ENCODE data around the gene NTM.
"Not testable (repeated sequence)": the region's sequence is repeated elsewhere in the genome, so short reads cannot be mapped to it uniquely, and the experiment has no call there.

NTM gene

DNA sequence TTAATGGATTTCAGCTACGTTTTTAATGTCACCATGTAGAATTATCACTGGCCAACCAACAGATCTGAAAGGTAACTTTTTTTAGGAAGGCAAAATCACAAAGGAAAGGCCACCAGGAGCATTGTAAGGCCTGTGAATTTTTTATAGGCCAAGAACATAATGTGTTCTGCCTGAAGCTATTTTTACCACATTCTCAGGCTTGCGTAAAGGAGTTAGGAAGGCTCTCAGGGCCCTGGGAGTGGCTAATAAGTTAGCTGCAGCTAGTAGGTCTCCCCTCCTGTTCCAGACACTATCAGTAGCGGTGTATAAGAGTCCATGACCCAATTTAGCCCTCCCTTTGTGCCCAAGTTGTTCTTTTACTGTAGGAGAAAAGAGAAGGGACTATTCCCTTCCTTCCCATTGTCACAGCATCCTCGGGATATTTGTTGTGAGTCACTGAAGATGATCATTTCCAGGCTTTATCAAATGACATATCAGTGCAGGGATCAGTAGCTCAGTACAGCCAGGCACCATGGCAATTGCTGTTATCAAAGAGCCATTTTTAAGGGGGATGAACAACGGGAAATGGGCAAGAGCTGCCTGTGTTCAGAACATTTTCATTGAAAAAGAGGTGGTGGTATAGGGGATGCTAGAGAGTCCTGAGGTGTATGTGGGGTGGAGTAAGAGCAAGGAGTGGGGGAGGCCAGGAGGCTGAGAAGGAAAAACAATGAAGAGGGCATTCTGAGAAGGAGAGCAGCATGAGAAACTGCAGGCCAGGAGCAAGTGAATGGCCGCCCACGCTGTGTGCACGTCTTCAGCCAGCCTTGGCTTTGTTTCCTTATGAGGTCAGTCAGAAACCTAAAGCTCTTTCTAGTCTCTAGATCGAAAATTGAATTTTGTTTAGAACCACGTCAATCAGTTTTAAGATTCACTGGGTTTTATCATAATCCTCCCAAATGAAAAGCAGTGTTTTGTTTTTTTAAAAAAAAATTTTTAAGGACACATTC is 940.3 kb downstream of the NTM start:
- DNase-seq (ENCODE audit: low read depth in 2 of 2): no peak

DNA sequence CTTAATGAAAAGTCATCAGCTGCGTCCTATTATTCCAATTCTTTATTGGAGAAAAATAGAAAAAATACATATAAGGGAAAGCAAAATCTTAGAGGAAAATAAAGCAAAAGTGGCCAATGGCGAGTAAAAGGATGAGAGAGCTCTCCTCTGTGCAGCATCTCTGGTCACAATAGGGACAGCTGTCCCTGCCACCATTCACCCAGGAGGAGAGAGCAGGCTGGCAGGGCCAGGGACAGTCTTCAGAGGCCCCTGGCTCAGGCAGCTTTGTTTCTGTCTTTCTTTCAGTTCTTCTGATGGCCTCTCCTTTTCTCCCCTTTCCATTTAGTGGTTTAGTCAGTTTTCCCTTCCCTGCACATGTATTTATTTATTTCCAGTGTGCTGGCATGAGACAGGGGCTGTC is 941.3 kb downstream of the NTM start:
- DNase-seq (ENCODE audit: low read depth in 2 of 2): no peak

- no peak for DNase-seq (ENCODE audit: low read depth in 2 of 2)
These were observed 941.7 kb downstream of the NTM start for GRCh38 chr11:132312161-132312560.

GRCh38 chr11:132312701-132313111 is 942.3 kb downstream of the NTM start:
- no peak for DNase-seq (ENCODE audit: low read depth in 2 of 2)

GRCh38 chr11:132314911-132315455 is 944.6 kb downstream of the NTM start:
- DNase-seq (ENCODE audit: low read depth in 2 of 2): no peak

GRCh38 chr11:132315696-132316095 is 945.3 kb downstream of the NTM start:
- DNase-seq (ENCODE audit: low read depth in 2 of 2): no peak

- no peak for DNase-seq (ENCODE audit: low read depth in 2 of 2)
These were observed 948.2 kb downstream of the NTM start for GRCh38 chr11:132318421-132319157.

DNA sequence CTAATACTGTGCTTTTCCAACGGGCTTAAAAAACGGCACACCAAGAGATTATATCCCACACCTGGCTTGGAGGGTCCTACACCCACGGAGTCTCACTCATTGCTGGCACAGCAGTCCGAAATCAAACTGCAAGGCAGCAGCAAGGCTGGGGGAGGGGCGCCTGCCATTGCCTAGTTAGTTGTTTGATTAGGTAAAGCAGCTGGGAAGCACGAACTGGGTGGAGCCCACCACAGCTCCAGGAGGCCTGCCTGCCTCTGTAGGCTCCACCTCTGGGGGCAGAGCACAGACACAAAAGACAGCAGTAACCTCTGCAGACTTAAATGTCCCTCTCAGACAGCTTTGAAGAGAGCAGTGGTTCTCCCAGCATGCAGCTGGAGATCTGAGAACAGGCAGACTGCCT is 949.0 kb downstream of the NTM start:
- DNase-seq (ENCODE audit: low read depth in 2 of 2): not testable (repeated sequence)

- no peak for DNase-seq (ENCODE audit: low read depth in 2 of 2)
These were observed 960.1 kb downstream of the NTM start for GRCh38 chr11:132330515-132330914.

GRCh38 chr11:132332521-132332920 is 962.1 kb downstream of the NTM start:
- DNase-seq (ENCODE audit: low read depth in 2 of 2): no peak

DNA sequence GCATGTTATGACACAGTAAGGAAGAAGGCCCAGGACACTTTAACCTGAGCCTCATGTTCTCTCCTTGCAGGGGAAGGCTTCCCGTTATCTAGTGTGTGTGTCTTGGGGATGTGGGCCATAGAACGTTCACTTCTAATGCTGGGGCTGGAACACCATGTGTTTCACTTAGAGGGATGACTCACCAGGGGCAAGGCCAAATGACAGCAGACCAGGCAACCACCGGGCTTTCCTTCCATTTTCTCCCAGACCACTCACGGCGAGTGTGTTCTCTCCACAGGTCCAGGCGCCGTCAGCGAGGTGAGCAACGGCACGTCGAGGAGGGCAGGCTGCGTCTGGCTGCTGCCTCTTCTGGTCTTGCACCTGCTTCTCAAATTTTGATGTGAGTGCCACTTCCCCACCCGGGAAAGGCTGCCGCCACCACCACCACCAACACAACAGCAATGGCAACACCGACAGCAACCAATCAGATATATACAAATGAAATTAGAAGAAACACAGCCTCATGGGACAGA is 964.4 kb downstream of the NTM start:
- DNase-seq (ENCODE audit: low read depth in 2 of 2): no peak

DNA sequence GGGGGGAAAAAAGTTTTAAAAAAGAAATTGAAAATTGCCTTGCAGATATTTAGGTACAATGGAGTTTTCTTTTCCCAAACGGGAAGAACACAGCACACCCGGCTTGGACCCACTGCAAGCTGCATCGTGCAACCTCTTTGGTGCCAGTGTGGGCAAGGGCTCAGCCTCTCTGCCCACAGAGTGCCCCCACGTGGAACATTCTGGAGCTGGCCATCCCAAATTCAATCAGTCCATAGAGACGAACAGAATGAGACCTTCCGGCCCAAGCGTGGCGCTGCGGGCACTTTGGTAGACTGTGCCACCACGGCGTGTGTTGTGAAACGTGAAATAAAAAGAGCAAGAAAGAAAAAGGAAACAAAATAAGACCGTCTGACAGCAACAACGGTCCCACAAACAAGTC is 964.9 kb downstream of the NTM start:
- no peak for DNase-seq (ENCODE audit: low read depth in 2 of 2)

DNA sequence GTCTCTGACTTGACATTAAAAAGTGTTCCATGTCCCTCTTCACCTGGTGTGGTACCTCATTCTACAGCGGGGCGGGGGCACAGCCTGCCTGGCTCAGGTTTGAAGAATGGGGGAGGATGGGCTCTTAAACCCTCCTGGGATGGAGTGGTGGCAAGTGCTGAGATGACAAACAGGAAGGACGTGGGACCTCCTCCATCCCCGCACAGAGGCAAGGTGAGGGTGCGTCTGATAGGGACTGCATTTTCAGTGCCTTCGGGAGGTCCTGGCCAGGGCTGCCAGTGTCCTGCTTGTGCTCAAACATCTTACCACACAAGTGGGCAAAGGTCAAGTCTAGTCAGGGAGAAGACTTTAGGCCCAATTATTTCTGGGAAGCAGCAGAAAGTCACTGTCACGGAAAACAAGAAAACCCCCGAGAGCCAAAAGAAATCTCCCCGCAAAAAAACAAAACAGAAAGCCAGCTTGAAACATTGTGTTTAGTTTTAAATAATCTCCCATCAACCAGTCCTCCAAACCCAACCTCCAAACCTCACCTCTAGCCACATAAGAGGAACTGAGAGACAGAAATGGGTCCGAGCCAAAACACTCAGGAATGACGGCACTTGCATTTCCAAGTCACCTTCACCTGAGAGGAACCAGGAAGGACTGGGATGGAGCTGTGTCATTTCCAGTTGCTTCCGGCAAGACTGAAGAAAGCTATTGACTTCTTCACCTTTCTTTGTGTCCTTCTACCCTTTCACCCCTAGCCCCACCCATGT is 966.5 kb downstream of the NTM start:
- no peak for DNase-seq (ENCODE audit: low read depth in 2 of 2)

- DNase-seq (ENCODE audit: low read depth in 2 of 2): no peak
These were observed 967.5 kb downstream of the NTM start for GRCh38 chr11:132337819-132338416.

- DNase-seq (ENCODE audit: low read depth in 2 of 2): no peak
These were observed 972.0 kb downstream of the NTM start for GRCh38 chr11:132342408-132342807.

- no peak for DNase-seq (ENCODE audit: low read depth in 2 of 2)
These were observed 973.2 kb downstream of the NTM start for GRCh38 chr11:132343445-132344175.

- no peak for DNase-seq (ENCODE audit: low read depth in 2 of 2)
These were observed 976.2 kb downstream of the NTM start for GRCh38 chr11:132346558-132347148.

GRCh38 chr11:132347156-132348090 is 977.0 kb downstream of the NTM start:
- DNase-seq (ENCODE audit: low read depth in 2 of 2): no peak
